B cell (primary cell): ENCODE data around the gene PNLIPRP2. TPM values are rescaled to one million over a fixed set of nuclear protein-coding genes. Genes with fewer than 3 reads are reported as not detected.

Source experiments
- ATAC-seq: fragments of 200-7000 bp; cut with Tn5 transposase; one replicate; pipeline ENCODE4 v1.10.0; 2021; ENCODE audit warnings: low read depth, mild to moderate bottlenecking, moderate number of reproducible peaks, moderate library complexity
- CTCF ChIA-PET: fragments of 350-600 bp; sonication (Branson Sonifier 250); formaldehyde crosslinking; loops from one replicate; lab custom pipeline; 2021; ENCODE audit warnings: antibody characterized with exemption, inconsistent platforms; lab: Charles Lee
- POLR2A ChIA-PET: fragments of 350-600 bp; sonication (Branson Sonifier 250); formaldehyde crosslinking; loops from one replicate; lab custom pipeline; 2021; ENCODE audit warnings: antibody characterized with exemption; lab: Charles Lee
- DNase-seq: peaks from one replicate; pipeline ENCODE4 v3.0.0; 2013
- H2AFZ ChIP-seq: 2 replicates; pipeline ENCODE4 v1.6.1; 2012; ENCODE audit warnings: mild to moderate bottlenecking, low read depth, low read length; ENCODE audit not compliant: insufficient read depth, poor library complexity, severe bottlenecking
- H3K27ac ChIP-seq, 2 donors: 1 replicate in 1 of 2; 2 replicates in 1 of 2; pipeline ENCODE4 v1.5.1; 2012 to 2013; ENCODE audit warnings: low read length in 2 of 2, mild to moderate bottlenecking in 2 of 2, moderate library complexity in 1 of 2
- H3K27me3 ChIP-seq, 4 experiments: fragments of 200-600 bp in 1 of 4; sonication (generic) in 1 of 4; replicated peaks in 1 of 4; 1 replicate in 2 of 4; 2 replicates in 2 of 4; pipeline versions ENCODE4 v1.6.1 to v1.7.0; 2013 to 2016; ENCODE audit warnings: low read length in 3 of 4, mild to moderate bottlenecking in 2 of 4, mixed read lengths in 1 of 4, moderate library complexity in 1 of 4; ENCODE audit not compliant: insufficient read depth in 4 of 4, control insufficient read depth in 3 of 4; ENCODE audit errors: control extremely low read depth in 1 of 4
- H3K36me3 ChIP-seq, 2 experiments: replicated peaks in 1 of 2; 1 replicate in 1 of 2; 2 replicates in 1 of 2; pipeline versions ENCODE4 v1.6.1 to v1.7.1; 2013; ENCODE audit warnings: low read length in 1 of 2; ENCODE audit not compliant: insufficient read depth in 2 of 2, control insufficient read depth in 1 of 2; ENCODE audit errors: control extremely low read depth in 1 of 2, extremely low read depth in 1 of 2
- H3K4me1 ChIP-seq, 2 donors: fragments of 200-600 bp in 1 of 2; sonication (generic) in 1 of 2; 1 replicate in 1 of 2; 2 replicates in 1 of 2; pipeline versions ENCODE4 v1.5.1 to v1.6.1; 2013 to 2017; ENCODE audit warnings: low read length in 2 of 2; ENCODE audit not compliant: control insufficient read depth in 2 of 2, insufficient read depth in 2 of 2
- H3K4me2 ChIP-seq: replicated peaks from 2 replicates; pipeline ENCODE3; 2012; ENCODE audit warnings: mild to moderate bottlenecking, low read depth, low read length; ENCODE audit not compliant: poor library complexity, severe bottlenecking
- H3K4me3 ChIP-seq, 5 experiments: fragments of 200-600 bp in 1 of 5; sonication (generic) in 1 of 5; 1 replicate in 3 of 5; 2 replicates in 2 of 5; pipeline versions ENCODE4 v1.5.1 to v1.7.0; 2011 to 2016; ENCODE audit warnings: low read length in 4 of 5, mild to moderate bottlenecking in 4 of 5, low read depth in 2 of 5, control low read depth in 1 of 5, moderate library complexity in 1 of 5; ENCODE audit not compliant: insufficient read depth in 1 of 5; ENCODE audit errors: control extremely low read depth in 1 of 5, extremely low read depth in 1 of 5
- H3K79me2 ChIP-seq: fragments of 200-600 bp; sonication (generic); one replicate; pipeline ENCODE4 v1.6.0; 2016; ENCODE audit warnings: low read length; ENCODE audit not compliant: control insufficient read depth, insufficient read depth
- H3K9ac ChIP-seq: fragments of 200-600 bp; sonication (generic); 2 replicates; pipeline ENCODE4 v1.6.1; 2017; ENCODE audit warnings: mild to moderate bottlenecking, low read length, moderate library complexity
- H3K9me3 ChIP-seq, 3 donors: one replicate each; pipeline versions ENCODE4 v1.6.1 to v1.7.1; 2013; ENCODE audit warnings: low read length in 2 of 3; ENCODE audit not compliant: control insufficient read depth in 2 of 3, insufficient read depth in 1 of 3; ENCODE audit errors: control extremely low read depth in 1 of 3
- H4K20me1 ChIP-seq: 2 replicates; pipeline ENCODE4 v1.6.0; 2012; ENCODE audit warnings: mild to moderate bottlenecking, low read length; ENCODE audit not compliant: insufficient read depth, control insufficient read depth, poor library complexity, severe bottlenecking
- H3K27ac Mint-ChIP-seq: one replicate; pipeline ENCODE4 v1.8.0; 2021; ENCODE audit warnings: mixed read lengths
- H3K27me3 Mint-ChIP-seq: one replicate; pipeline ENCODE4 v1.8.0; 2021; ENCODE audit warnings: mixed read lengths
- H3K4me1 Mint-ChIP-seq: one replicate; pipeline ENCODE4 v1.8.0; 2021; ENCODE audit warnings: mixed read lengths
- H3K4me3 Mint-ChIP-seq: one replicate; pipeline ENCODE4 v1.8.0; 2021; ENCODE audit warnings: mixed read lengths
- H3K9me3 Mint-ChIP-seq: one replicate; pipeline ENCODE4 v1.8.0; 2022; ENCODE audit warnings: mixed read lengths; ENCODE audit not compliant: insufficient read depth
- EZH2 ChIP-seq: IDR thresholded peaks from 2 replicates; pipeline ENCODE4 v1.6.1; 2012; ENCODE audit warnings: borderline replicate concordance, low read depth, mild to moderate bottlenecking, moderate library complexity, low read length; ENCODE audit not compliant: insufficient read depth, poor library complexity, severe bottlenecking
- WGBS: methylation state at CpG from one replicate; pipeline ENCODE4 v1.1.5; 2013; ENCODE audit warnings: missing lambda C conversion rate; ENCODE audit not compliant: insufficient coverage; 5-methylcytosine and 5-hydroxymethylcytosine counted together
- intact Hi-C: fragments of 100-400 bp; cut with micrococcal nuclease; formaldehyde crosslinking; loops from one replicate; pipeline ENCODE4 v1.10.0; 2022
- polyA plus RNA-seq: library from polyadenylated mRNA; depleted of rRNA; stranded (reverse); fragments of >200 nt; gene quantifications from 2 replicates; pipeline ENCODE4 v1.2.3, GENCODE V29; 2012
- total RNA-seq, 2 donors: library from RNA; stranded (reverse); fragments of 120-200 nt in 1 of 2; gene quantifications; 1 replicate in 1 of 2; 2 replicates in 1 of 2; pipeline versions ENCODE4 v1.2.3 to v1.2.4, GENCODE V29; 2013 to 2022
- TF ChIP-seq, protein P1 (sequence below): fragments of 200-600 bp; IDR thresholded peaks from one replicate; pipeline ENCODE4 v1.8.0; 2022; ENCODE audit warnings: antibody characterized with exemption, mild to moderate bottlenecking

PNLIPRP2 gene
- total and polyA plus RNA-seq, 2 donors (not counting 1 experiment from before 2014, with no cell fraction given): not detected

DNA sequence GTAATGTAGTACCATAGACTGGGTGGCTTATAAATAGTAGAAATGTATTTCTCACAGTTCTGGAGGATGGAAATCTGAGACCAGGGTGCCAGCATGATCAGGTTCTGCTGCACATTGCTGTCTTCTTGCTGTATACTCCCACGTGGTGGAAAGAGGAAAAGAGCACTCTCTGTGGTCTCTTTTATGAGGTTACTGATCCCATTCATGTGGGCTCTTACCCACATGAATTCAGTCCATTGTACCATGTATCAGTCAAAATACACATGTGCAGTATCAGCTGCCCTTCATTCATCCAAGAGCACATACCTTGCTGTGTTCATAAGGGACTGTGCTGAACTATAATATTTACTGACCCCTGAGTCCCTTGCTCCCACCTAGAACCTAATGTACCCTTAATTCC lies 17.1 kb downstream of the PNLIPRP2 start:
- Histone ChIP-seq H3K9ac (no peak overlapping the region), H3K4me1 (no peaks in the 10 kb centered on the region), H3K27me3 (no peaks in the 10 kb centered on the region), H4K20me1 (no peaks in the 10 kb centered on the region), H3K79me2 (no peaks in the 10 kb centered on the region), H3K9me3 (peaks cover 0 to 5% (median 0%) of the 10 kb centered on the region in 3 donors), H3K4me2 (no peak overlapping the region), H3K36me3 (no peaks in the 10 kb centered on the region), H3K4me3 (no peak overlapping the region), H2AFZ (no peak overlapping the region), H3K27ac (no peak overlapping the region)
- intact Hi-C loops: no loop called here
- Mint-ChIP-seq H3K4me1 (no peaks in the 10 kb centered on the region), H3K27me3 (no peaks in the 10 kb centered on the region), H3K4me3 (no peak overlapping the region), H3K27ac (no peak overlapping the region), H3K9me3 (peaks cover 2% of the 10 kb centered on the region)
- ChIA-PET POLR2A (no interaction called here), CTCF (no interaction called here)
- TF ChIP-seq, protein P1, sequence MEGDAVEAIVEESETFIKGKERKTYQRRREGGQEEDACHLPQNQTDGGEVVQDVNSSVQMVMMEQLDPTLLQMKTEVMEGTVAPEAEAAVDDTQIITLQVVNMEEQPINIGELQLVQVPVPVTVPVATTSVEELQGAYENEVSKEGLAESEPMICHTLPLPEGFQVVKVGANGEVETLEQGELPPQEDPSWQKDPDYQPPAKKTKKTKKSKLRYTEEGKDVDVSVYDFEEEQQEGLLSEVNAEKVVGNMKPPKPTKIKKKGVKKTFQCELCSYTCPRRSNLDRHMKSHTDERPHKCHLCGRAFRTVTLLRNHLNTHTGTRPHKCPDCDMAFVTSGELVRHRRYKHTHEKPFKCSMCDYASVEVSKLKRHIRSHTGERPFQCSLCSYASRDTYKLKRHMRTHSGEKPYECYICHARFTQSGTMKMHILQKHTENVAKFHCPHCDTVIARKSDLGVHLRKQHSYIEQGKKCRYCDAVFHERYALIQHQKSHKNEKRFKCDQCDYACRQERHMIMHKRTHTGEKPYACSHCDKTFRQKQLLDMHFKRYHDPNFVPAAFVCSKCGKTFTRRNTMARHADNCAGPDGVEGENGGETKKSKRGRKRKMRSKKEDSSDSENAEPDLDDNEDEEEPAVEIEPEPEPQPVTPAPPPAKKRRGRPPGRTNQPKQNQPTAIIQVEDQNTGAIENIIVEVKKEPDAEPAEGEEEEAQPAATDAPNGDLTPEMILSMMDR: no peak
- TF ChIP-seq EZH2: no peak
- 0% methylated on average over 1 of the region's 1 CpG for WGBS
- ATAC-seq (no peak), DNase-seq (no peak)

DNA sequence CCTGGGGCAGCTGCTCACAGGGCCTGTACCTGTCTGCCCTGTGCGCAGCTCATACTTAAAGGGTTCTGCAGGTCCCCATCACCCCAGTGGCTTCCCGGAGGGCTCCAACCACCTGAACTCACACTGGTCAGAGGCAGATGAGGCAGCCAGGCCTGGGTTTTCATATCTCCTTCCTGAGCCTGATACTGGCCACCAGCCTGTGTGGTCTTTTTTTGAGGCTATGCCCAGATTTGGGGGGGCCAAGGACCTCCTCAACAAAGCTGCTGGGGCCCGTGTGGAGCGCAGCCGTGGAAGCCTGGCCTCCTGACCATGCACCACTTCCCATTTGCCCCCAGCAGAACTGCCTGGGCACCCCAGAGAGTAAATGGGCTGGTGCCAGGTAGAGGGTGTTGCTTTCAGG lies 25.7 kb downstream of the PNLIPRP2 start:
- 94% methylated on average over 2 of the region's 5 CpGs for WGBS
- no peak for ATAC-seq
- no peaks in the 10 kb centered on the region for H3K27me3 Mint-ChIP-seq

More for the DNA sequence above, 25.7 kb downstream of the PNLIPRP2 start:
- CTCF ChIA-PET: no interaction called here
- Histone ChIP-seq H2AFZ (no peak overlapping the region), H3K27me3 (no peaks in the 10 kb centered on the region), H3K79me2 (no peaks in the 10 kb centered on the region), H3K4me1 (no peaks in the 10 kb centered on the region), H4K20me1 (no peaks in the 10 kb centered on the region), H3K4me3 (no peak overlapping the region), H3K27ac (no peak overlapping the region), H3K4me2 (no peak overlapping the region), H3K9ac (no peak overlapping the region), H3K9me3 (peaks cover 0 to 10% (median 0%) of the 10 kb centered on the region in 3 donors), H3K36me3 (no peaks in the 10 kb centered on the region)
- H3K4me3 Mint-ChIP-seq: no peak overlapping the region
- no peaks in the 10 kb centered on the region for H3K4me1 Mint-ChIP-seq
- DNase-seq: no peak
- intact Hi-C loops: no loop called here
- H3K9me3 Mint-ChIP-seq: peaks cover 13% of the 10 kb centered on the region
- POLR2A ChIA-PET: no interaction called here
- no peak overlapping the region for H3K27ac Mint-ChIP-seq
- TF ChIP-seq, protein P1: no peak
- no peak for TF ChIP-seq EZH2
